GM12878 (cell line): ENCODE data around the gene PLPP7. TPM values are rescaled to one million over a fixed set of nuclear protein-coding genes. Genes with fewer than 3 reads are reported as not detected.
A peak's percentile ranks its signal among the peaks of the same experiment; 100 is the strongest.

Source experiments
- ATAC-seq: fragments of 200-7000 bp; cut with Tn5 transposase; 3 replicates; pipeline ENCODE4 v1.9.1; 2020; ENCODE audit warnings: mild to moderate bottlenecking, moderate library complexity
- BruUV-seq: library from RNA; stranded (reverse); fragments of 400-500 nt; replicated peaks from 2 replicates; lab custom pipeline; 2021; lab: Mats Ljungman, UMichigan
- CTCF ChIA-PET: fragments of 300-600 bp; sonication (Branson Sonifier 250); formaldehyde crosslinking; extraction: SDS; loops from one replicate; lab custom pipeline; 2021; ENCODE audit warnings: inconsistent platforms; lab: Yijun Ruan, JAX
- POLR2A ChIA-PET: fragments of 350-600 bp; formaldehyde crosslinking; extraction: SDS; loops from one replicate; lab custom pipeline; 2021; ENCODE audit warnings: inconsistent platforms; lab: Charles Lee
- RAD21 ChIA-PET: fragments of 300-600 bp; sonication (Branson Sonifier 250); formaldehyde crosslinking; loops from one replicate; lab custom pipeline; 2023; ENCODE audit warnings: antibody characterized with exemption; ENCODE audit not compliant: unreplicated experiment; lab: Charles Lee
- SMC1A ChIA-PET: fragments of 300-600 bp; sonication (Branson Sonifier 250); formaldehyde crosslinking; loops from one replicate; lab custom pipeline; 2023; ENCODE audit not compliant: unreplicated experiment, uncharacterized antibody; lab: Charles Lee
- DNase-seq: peaks from one replicate; pipeline ENCODE4 v3.0.0-alpha.2; 2011; ENCODE audit warnings: low read depth, low spot score
- FAIRE-seq: peaks from 3 replicates; lab custom pipeline; 2011; peaks lifted over from hg19 to GRCh38; lab: Jason Lieb, UNC
- H2AFZ ChIP-seq: 2 replicates; pipeline ENCODE4 v1.6.0; 2011; ENCODE audit warnings: low read depth, low read length, control low read depth; ENCODE audit not compliant: control insufficient read depth
- H3K27ac ChIP-seq: 2 replicates; pipeline ENCODE4 v1.5.1; 2011; ENCODE audit warnings: control low read depth; ENCODE audit not compliant: control insufficient read depth, insufficient read depth
- H3K27me3 ChIP-seq, 2 experiments: replicated peaks in 1 of 2; 2 replicates each; pipeline versions ENCODE4 v1.6.0 to v1.6.1; 2011; ENCODE audit warnings: low read length in 1 of 2; ENCODE audit not compliant: control insufficient read depth in 2 of 2, insufficient read depth in 2 of 2
- H3K36me3 ChIP-seq, 2 experiments: 2 replicates each; pipeline ENCODE4 v1.5.1; 2011; ENCODE audit warnings: low read length in 1 of 2; ENCODE audit not compliant: control insufficient read depth in 2 of 2, insufficient read depth in 2 of 2
- H3K4me1 ChIP-seq: 2 replicates; pipeline ENCODE4 v1.6.1; 2011; ENCODE audit warnings: mild to moderate bottlenecking, low read length, moderate library complexity, mixed read lengths; ENCODE audit not compliant: control insufficient read depth, insufficient read depth
- H3K4me2 ChIP-seq: 2 replicates; pipeline ENCODE4 v1.6.0; 2011; ENCODE audit warnings: control low read depth; ENCODE audit not compliant: control insufficient read depth, insufficient read depth
- H3K4me3 ChIP-seq: fragments of 200-600 bp; sonication (generic); 2 replicates; pipeline ENCODE4 v1.5.1; 2016
- H3K79me2 ChIP-seq: 2 replicates; pipeline ENCODE4 v1.6.0; 2011; ENCODE audit warnings: low read length; ENCODE audit not compliant: control insufficient read depth, insufficient read depth
- H3K9ac ChIP-seq: 2 replicates; pipeline ENCODE4 v1.8.0; 2011; ENCODE audit warnings: low read length, control low read depth, mixed read lengths; ENCODE audit not compliant: control insufficient read depth, insufficient read depth
- H3K9me3 ChIP-seq: replicated peaks from 3 replicates; pipeline ENCODE4 v1.5.1; 2011; ENCODE audit warnings: mild to moderate bottlenecking, low read length; ENCODE audit not compliant: control insufficient read depth, insufficient read depth
- H4K20me1 ChIP-seq: 2 replicates; pipeline ENCODE4 v1.6.0; 2011; ENCODE audit not compliant: control insufficient read depth, insufficient read depth
- BRCA1 ChIP-seq: IDR thresholded peaks from 2 replicates; pipeline ENCODE4 v1.6.1; 2011; ENCODE audit warnings: low read depth, low read length, improper control_type of control experiment
- CBFB ChIP-seq: IDR thresholded peaks from 2 replicates; pipeline ENCODE4 v1.6.1; 2016; ENCODE audit warnings: antibody characterized with exemption, low read depth
- HCFC1 ChIP-seq: fragments of 150-350 bp; IDR thresholded peaks from 2 replicates; pipeline ENCODE4 v1.6.1; 2014; ENCODE audit warnings: low read length
- HDAC2 ChIP-seq: fragments of 200-600 bp; sonication (generic); IDR thresholded peaks from 2 replicates; pipeline ENCODE4 v1.6.1; 2017
- LARP7 ChIP-seq: fragments of 450-650 bp; IDR thresholded peaks from 2 replicates; pipeline ENCODE4 v1.6.1; 2017; ENCODE audit warnings: mild to moderate bottlenecking
- MEF2B ChIP-seq: fragments of 450-650 bp; IDR thresholded peaks from 2 replicates; pipeline ENCODE4 v1.6.1; 2018; ENCODE audit warnings: mild to moderate bottlenecking, moderate library complexity; ENCODE audit not compliant: partially characterized antibody, poor library complexity, severe bottlenecking
- MTA2 ChIP-seq: fragments of 450-650 bp; IDR thresholded peaks from 2 replicates; pipeline ENCODE4 v1.6.1; 2016; ENCODE audit warnings: low read depth, mild to moderate bottlenecking, moderate library complexity
- NR2C1 ChIP-seq: fragments of 450-650 bp; IDR thresholded peaks from 2 replicates; pipeline ENCODE4 v1.6.1; 2017; ENCODE audit warnings: antibody characterized with exemption, mild to moderate bottlenecking, moderate library complexity
- NR2C2 ChIP-seq: IDR thresholded peaks from 2 replicates; pipeline ENCODE4 v1.6.1; 2011; ENCODE audit warnings: borderline replicate concordance, low read depth; ENCODE audit not compliant: control insufficient read depth, insufficient read length
- RCOR1 ChIP-seq: conservative IDR thresholded peaks from 2 replicates; pipeline ENCODE4 v1.6.1; 2012; ENCODE audit warnings: low read depth, low read length, improper control_type of control experiment
- RFX5 ChIP-seq: IDR thresholded peaks from 2 replicates; pipeline ENCODE4 v1.6.1; 2011; ENCODE audit warnings: low read depth, low read length, improper control_type of control experiment
- STAT3 ChIP-seq: IDR thresholded peaks from 2 replicates; pipeline ENCODE4 v1.6.1; 2011; ENCODE audit warnings: low read depth, low read length, improper control_type of control experiment
- ZNF217 ChIP-seq: fragments of 450-650 bp; IDR thresholded peaks from 2 replicates; pipeline ENCODE4 v1.6.1; 2017; ENCODE audit warnings: antibody characterized with exemption, mild to moderate bottlenecking
- ZNF384 ChIP-seq: IDR thresholded peaks from 2 replicates; pipeline ENCODE4 v1.6.1; 2012; ENCODE audit warnings: low read depth, mild to moderate bottlenecking, low read length, improper control_type of control experiment, borderline replicate concordance
- ZNF592 ChIP-seq: fragments of 450-650 bp; IDR thresholded peaks from 2 replicates; pipeline ENCODE4 v1.6.1; 2017; ENCODE audit warnings: mild to moderate bottlenecking, moderate library complexity
- WGBS: methylation state at CpG from one replicate; pipeline ENCODE4 v1.1.6; 2016; ENCODE audit warnings: low lambda C conversion rate; ENCODE audit not compliant: insufficient replicate concordance, insufficient coverage; ENCODE audit errors: missing lambda C conversion rate; 5-methylcytosine and 5-hydroxymethylcytosine counted together
- in situ Hi-C: fragments of 300-500 bp; cut with MboI; formaldehyde crosslinking; loops from 9 replicates; pipeline ENCODE4 v1.14.3; 2018; ENCODE audit warnings: mixed read lengths
- intact Hi-C: fragments of 100-400 bp; cut with micrococcal nuclease; formaldehyde crosslinking; loops from one replicate; pipeline ENCODE4 v1.14.2; 2022; ENCODE audit not compliant: unreplicated experiment
- polyA plus RNA-seq, 11 experiments: library from polyadenylated mRNA; depleted of rRNA in 4 of 11; unstranded in 6 of 11; stranded (reverse) in 5 of 11; fragments of >200 nt; fragmentation: Nextera tagmentation in 4 of 11; fragmentation: Illumina TruSeq in 1 of 11; extraction: Ambion mirVana in 4 of 11; extraction: Trizol in 1 of 11; gene quantifications; 1 replicate in 1 of 11; 2 replicates in 10 of 11; pipeline versions ENCODE4 v1.2.1 to v1.2.3, GENCODE V29; 2011 to 2016; ENCODE audit warnings: inconsistent platforms in 2 of 11, missing spikeins in 2 of 11, low read depth in 1 of 11
- total RNA-seq, 4 experiments: library from RNA; depleted of rRNA in 3 of 4; stranded (reverse); fragments of >200 nt in 3 of 4; fragmentation: Illumina TruSeq in 1 of 4; extraction: Trizol in 1 of 4; gene quantifications; 2 replicates each; pipeline versions ENCODE4 v1.2.1 to v1.2.3, GENCODE V29; 2013 to 2021
- TF ChIP-seq, protein P1 (sequence below): fragments of 450-650 bp; IDR thresholded peaks from 2 replicates; pipeline ENCODE4 v1.6.1; 2017; ENCODE audit warnings: low read depth, mild to moderate bottlenecking, moderate library complexity

PLPP7 gene
- total and polyA plus RNA-seq, 10 of the 15 experiments (the other 5 are each of a cell fraction or from before 2014, with no cell fraction given) = 0.05 to 1.0 (median 0.40) TPM; not detected in 3

GRCh38 chr9:131273856-131274673 is 15.5 kb upstream of the PLPP7 start:
- Histone ChIP-seq H3K4me2 (peak overlapping the region; percentile 100), H3K4me1 (peaks cover 38% of the 10 kb centered on the region), H3K79me2 (peaks cover 79% of the 10 kb centered on the region), H3K9ac (peak overlapping the region; percentile 97), H3K36me3 (no peaks in the 10 kb centered on the region), H3K9me3 (no peaks in the 10 kb centered on the region), H3K27ac (peak overlapping the region; percentile 99), H3K27me3 (no peaks in the 10 kb centered on the region), H4K20me1 (no peaks in the 10 kb centered on the region), H2AFZ (peak overlapping the region; percentile 65), H3K4me3 (peak overlapping the region; percentile 99)
- ChIA-PET RAD21 (interaction anchor here (0.6 to 11.6 kb wide), 12 partner anchors 10 to 434 kb away, joined by 3 to 181 read pairs (median 4); no protein-coding TSS in a partner anchor), CTCF (interaction anchor here (0.6 to 9.8 kb wide), 10 partner anchors 10 to 471 kb away, joined by 3 to 151 read pairs (median 5); no protein-coding TSS in a partner anchor), POLR2A (interaction anchor here (0.6 to 11.3 kb wide), 4 partner anchors 20 to 1081 kb away, joined by 3 to 267 read pairs (median 8); partner anchors contain the start of gene SETX), SMC1A (interaction anchor here (0.6 to 7.9 kb wide), 9 partner anchors 19 to 410 kb away, joined by 3 to 154 read pairs (median 3); no protein-coding TSS in a partner anchor)
- in situ Hi-C loops (loop anchor here (25.0 kb wide), 2 partner anchors 1437 to 1863 kb away; partner anchors contain the start of genes C9orf78 and USP20), intact Hi-C loops (loop anchor here (1.0 to 5.0 kb wide), 4 partner anchors 18 to 147 kb away; partner anchors contain the start of genes NUP214 and PRRC2B)
- ATAC-seq (peak; percentile 1), DNase-seq (no peak), FAIRE-seq (peak; percentile 81)
- WGBS = under 1% methylated on average over 13 of the region's 13 CpGs
- TSS peak; percentile 43 for BruUV-seq
- TF ChIP-seq CBFB (no peak), ZNF592 (no peak), ZNF217 (no peak), MEF2B (no peak), RFX5 (no peak), HDAC2 (no peak), HCFC1 (no peak), MTA2 (no peak), LARP7 (peak; percentile 25; the same call in 1 of the 2 replicates), ZNF384 (no peak), NR2C2 (no peak), RCOR1 (0 out of 2 replicates have a peak, but pooled peaks have one; percentile 30), STAT3 (no peak), NR2C1 (no peak), BRCA1 (no peak)
- TF ChIP-seq, protein P1, sequence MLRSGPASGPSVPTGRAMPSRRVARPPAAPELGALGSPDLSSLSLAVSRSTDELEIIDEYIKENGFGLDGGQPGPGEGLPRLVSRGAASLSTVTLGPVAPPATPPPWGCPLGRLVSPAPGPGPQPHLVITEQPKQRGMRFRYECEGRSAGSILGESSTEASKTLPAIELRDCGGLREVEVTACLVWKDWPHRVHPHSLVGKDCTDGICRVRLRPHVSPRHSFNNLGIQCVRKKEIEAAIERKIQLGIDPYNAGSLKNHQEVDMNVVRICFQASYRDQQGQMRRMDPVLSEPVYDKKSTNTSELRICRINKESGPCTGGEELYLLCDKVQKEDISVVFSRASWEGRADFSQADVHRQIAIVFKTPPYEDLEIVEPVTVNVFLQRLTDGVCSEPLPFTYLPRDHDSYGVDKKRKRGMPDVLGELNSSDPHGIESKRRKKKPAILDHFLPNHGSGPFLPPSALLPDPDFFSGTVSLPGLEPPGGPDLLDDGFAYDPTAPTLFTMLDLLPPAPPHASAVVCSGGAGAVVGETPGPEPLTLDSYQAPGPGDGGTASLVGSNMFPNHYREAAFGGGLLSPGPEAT = no peak
